COLO829 (cell line): ENCODE data around the gene CDK6.

Source experiments
- DNase-seq: peaks from one replicate; pipeline ENCODE4 v3.0.0; 2012; ENCODE audit warnings: low spot score

CDK6 gene

DNA sequence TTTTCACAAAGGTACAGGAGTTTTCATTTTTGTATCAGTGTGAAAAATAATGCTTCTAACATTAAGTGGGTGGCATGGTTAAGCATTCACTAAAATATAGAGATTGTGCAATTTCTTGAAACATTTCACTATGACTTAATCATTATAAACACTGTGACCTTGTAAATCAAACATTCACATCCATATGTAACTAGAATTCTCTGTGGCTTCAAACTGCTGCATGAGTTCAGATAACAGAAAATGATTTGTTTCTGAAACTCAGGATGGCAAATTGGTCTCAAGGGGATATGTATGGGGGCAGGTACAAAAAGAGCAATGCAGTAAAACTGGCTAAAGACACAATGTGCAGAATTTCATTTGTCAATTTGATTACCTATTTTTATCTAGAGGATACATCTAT is 250.0 kb downstream of the CDK6 start:
- DNase-seq: no peak

DNA sequence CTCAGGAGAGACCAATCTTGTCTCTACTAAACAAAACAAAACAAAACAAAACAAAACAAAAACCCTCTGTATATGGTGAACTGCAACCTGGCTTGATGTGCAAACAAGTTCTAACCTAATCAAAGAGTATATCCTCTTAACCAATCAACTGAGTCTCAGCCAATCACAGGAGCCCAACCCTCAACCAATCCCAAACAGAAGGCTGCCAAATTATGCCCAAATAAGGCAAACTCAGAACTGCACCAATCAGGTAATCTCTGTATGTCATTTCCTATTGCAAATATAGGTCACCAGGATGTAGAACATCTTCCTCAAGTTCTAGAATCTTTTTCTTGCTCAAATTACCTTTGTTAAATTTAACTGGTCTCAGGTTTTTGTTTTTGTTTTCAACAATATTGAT is 251.4 kb downstream of the CDK6 start:
- DNase-seq: no peak

- no peak for DNase-seq
Measured at GRCh38 chr7:92582948-92583347, 253.4 kb downstream of the CDK6 start.

GRCh38 chr7:92576296-92576695 is 260.1 kb downstream of the CDK6 start:
- DNase-seq: no peak

- DNase-seq: no peak
Measured at GRCh38 chr7:92569137-92569536, 267.2 kb downstream of the CDK6 start.

GRCh38 chr7:92567460-92567859 is 268.9 kb downstream of the CDK6 start:
- no peak for DNase-seq

GRCh38 chr7:92563345-92563744 is 273.0 kb downstream of the CDK6 start:
- no peak for DNase-seq

- no peak for DNase-seq
Measured at GRCh38 chr7:92560602-92561001, 275.8 kb downstream of the CDK6 start.

- DNase-seq: no peak
Measured at GRCh38 chr7:92557808-92558362, 278.5 kb downstream of the CDK6 start.

DNA sequence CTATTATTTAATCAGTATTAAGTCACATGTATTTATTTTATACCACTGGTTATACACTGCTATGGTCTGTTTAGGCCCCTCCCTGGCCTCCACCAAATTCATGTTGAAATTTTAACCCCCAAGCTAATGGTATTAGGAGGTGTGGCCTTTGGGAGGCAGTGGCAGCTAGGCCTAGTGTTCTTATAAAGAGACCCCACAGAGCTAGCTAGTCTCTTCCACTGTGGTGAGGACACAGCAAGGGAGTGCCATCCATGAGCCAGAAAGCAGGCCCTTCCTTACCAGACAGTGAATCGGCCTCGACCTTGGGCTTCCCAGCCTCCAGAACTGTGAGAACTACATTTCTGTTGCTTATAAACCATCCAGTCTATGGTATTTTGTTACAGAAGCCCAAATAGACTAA is 279.1 kb downstream of the CDK6 start:
- no peak for DNase-seq
